ENCODE measurements around the gene PHF8. TPM values are rescaled to one million over a fixed set of nuclear protein-coding genes. Genes with fewer than 3 reads are reported as not detected.

Gene PHF8
- total RNA-seq, 5 donors from 2014 or later (not counting 1 experiment from before 2014, with no cell fraction given): 52.3 to 68.1 (median 63.7) TPM

DNA sequence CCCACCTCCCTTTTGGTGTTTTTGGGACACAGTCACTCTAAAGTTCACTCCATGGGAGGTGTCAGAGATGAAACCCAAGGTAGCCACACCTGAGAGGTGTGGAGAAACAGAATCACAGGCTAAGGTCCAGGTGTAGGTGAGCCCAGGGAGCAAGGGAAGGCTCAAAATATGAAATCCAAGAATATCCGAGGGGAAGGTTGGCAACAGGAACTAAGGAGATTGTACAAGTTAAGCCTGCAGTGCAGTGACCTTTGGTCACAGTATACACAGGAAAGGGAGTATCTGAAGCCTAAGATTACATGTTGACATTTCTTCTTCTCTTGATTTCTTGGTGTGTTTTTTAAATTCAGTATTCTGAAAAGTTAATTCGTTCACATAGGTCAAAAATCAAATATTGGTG is 46.5 kb downstream of the PHF8 start:
- no peaks in the 10 kb centered on the region for H3K9me3 Mint-ChIP-seq
- H3K36me3 Mint-ChIP-seq: peaks cover 54% of the 10 kb centered on the region
- Histone ChIP-seq H3K4me3 (ENCODE audit: control insufficient read depth in 1 of 2, extremely low read depth in 1 of 2, low read length in 1 of 2) (no peak overlapping the region), H3K9me3 (no peaks in the 10 kb centered on the region), H3K4me1 (ENCODE audit: control insufficient read depth in 1 of 2, extremely low read depth in 1 of 2, insufficient read depth in 2 of 2, low read length in 2 of 2) (no peaks in the 10 kb centered on the region), H3K36me3 (ENCODE audit: control insufficient read depth in 2 of 2, extremely low read depth in 1 of 2, insufficient read depth in 1 of 2, low read length in 1 of 2) (peaks cover 0 to 68% of the 10 kb centered on the region in 2 donors), H3K27ac (ENCODE audit: low read length) (no peak overlapping the region), H3K27me3 (replicated peaks in 1 of 2; ENCODE audit: control insufficient read depth in 2 of 2, extremely low read depth in 1 of 2, insufficient read depth in 2 of 2, low read length in 1 of 2) (no peaks in the 10 kb centered on the region)
- no peak for DNase-seq
- CTCF ChIA-PET: no interaction called here
- H3K27me3 Mint-ChIP-seq: peaks cover 0 to 23% of the 10 kb centered on the region in 2 donors
- POLR2A ChIA-PET: no interaction called here
- ATAC-seq (replicated peaks in 1 of 4): no peak
- H3K4me3 Mint-ChIP-seq: no peak overlapping the region
- H3K4me1 Mint-ChIP-seq: no peaks in the 10 kb centered on the region
- 100% methylated on average over 1 of the region's 2 CpGs for WGBS (ENCODE audit: insufficient coverage)
- H3K27ac Mint-ChIP-seq: no peak overlapping the region

DNA sequence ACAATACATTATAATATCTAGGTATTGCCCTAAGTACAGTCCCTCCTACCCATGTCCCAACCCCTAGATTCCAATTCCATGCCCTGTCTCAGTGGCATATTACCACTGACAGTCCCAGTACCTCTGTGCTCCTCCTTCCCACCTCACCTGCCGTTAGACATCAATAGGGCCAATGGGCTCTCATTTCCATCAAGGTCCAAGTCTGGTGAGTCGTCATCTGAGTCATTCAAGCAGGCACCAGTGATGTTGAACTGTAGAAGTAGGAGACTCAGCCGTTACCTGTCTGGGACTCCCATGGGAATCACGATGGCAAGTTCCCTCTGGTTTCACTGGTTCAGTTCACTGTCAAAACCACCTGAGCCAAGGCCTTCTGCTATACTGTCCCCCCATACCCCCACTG is 51.7 kb downstream of the PHF8 start:
- Mint-ChIP-seq H3K36me3 (peaks cover 45% of the 10 kb centered on the region), H3K4me3 (no peak overlapping the region), H3K27ac (no peak overlapping the region), H3K9me3 (no peaks in the 10 kb centered on the region), H3K4me1 (no peaks in the 10 kb centered on the region), H3K27me3 (peaks cover 0 to 9% of the 10 kb centered on the region in 2 donors)
- Histone ChIP-seq H3K4me3 (ENCODE audit: control insufficient read depth in 1 of 2, extremely low read depth in 1 of 2, low read length in 1 of 2) (no peak overlapping the region), H3K27ac (ENCODE audit: low read length) (no peak overlapping the region), H3K9me3 (no peaks in the 10 kb centered on the region), H3K36me3 (ENCODE audit: control insufficient read depth in 2 of 2, extremely low read depth in 1 of 2, insufficient read depth in 1 of 2, low read length in 1 of 2) (peaks cover 0 to 46% of the 10 kb centered on the region in 2 donors), H3K4me1 (ENCODE audit: control insufficient read depth in 1 of 2, extremely low read depth in 1 of 2, insufficient read depth in 2 of 2, low read length in 2 of 2) (no peaks in the 10 kb centered on the region), H3K27me3 (replicated peaks in 1 of 2; ENCODE audit: control insufficient read depth in 2 of 2, extremely low read depth in 1 of 2, insufficient read depth in 2 of 2, low read length in 1 of 2) (no peaks in the 10 kb centered on the region)
- WGBS (ENCODE audit: insufficient coverage): no CpG with 5 or more reads among the region's 4 CpGs
- ATAC-seq (replicated peaks in 1 of 4) (no peak), DNase-seq (no peak)
- ChIA-PET CTCF (no interaction called here), POLR2A (no interaction called here)

DNA sequence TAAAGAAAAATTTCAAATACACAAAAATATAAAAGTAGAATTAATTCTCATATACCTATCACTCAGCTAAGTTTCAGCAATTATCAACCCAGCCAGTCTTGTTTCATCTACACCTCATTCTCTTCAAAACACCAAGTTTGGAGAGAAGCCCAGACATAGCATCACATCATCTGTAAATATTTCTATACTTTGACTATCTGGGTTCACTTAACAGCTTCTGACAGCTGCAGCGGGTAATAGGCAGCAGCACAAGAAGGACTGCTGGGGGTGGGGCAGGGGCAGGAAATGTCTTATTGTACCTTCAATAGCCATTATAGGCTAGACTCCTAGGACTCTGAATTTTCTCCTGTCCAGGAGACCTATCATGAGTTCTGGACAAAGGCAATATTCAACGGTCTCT is 54.1 kb downstream of the PHF8 start:
- H3K4me1 Mint-ChIP-seq: no peaks in the 10 kb centered on the region
- CTCF ChIA-PET: no interaction called here
- Histone ChIP-seq H3K27ac (ENCODE audit: low read length) (no peak overlapping the region), H3K36me3 (ENCODE audit: control insufficient read depth in 2 of 2, extremely low read depth in 1 of 2, insufficient read depth in 1 of 2, low read length in 1 of 2) (peaks cover 0 to 45% of the 10 kb centered on the region in 2 donors), H3K4me3 (ENCODE audit: control insufficient read depth in 1 of 2, extremely low read depth in 1 of 2, low read length in 1 of 2) (no peak overlapping the region), H3K9me3 (no peaks in the 10 kb centered on the region), H3K27me3 (replicated peaks in 1 of 2; ENCODE audit: control insufficient read depth in 2 of 2, extremely low read depth in 1 of 2, insufficient read depth in 2 of 2, low read length in 1 of 2) (no peaks in the 10 kb centered on the region), H3K4me1 (ENCODE audit: control insufficient read depth in 1 of 2, extremely low read depth in 1 of 2, insufficient read depth in 2 of 2, low read length in 2 of 2) (no peaks in the 10 kb centered on the region)
- DNase-seq (no peak), ATAC-seq (replicated peaks in 1 of 4) (no peak)
- 100% methylated on average over 1 of the region's 2 CpGs for WGBS (ENCODE audit: insufficient coverage)
- no peaks in the 10 kb centered on the region for H3K9me3 Mint-ChIP-seq
- H3K27ac Mint-ChIP-seq: no peak overlapping the region
- H3K4me3 Mint-ChIP-seq: no peak overlapping the region
- peaks cover 0 to 3% of the 10 kb centered on the region in 2 donors for H3K27me3 Mint-ChIP-seq
- peaks cover 46% of the 10 kb centered on the region for H3K36me3 Mint-ChIP-seq
- POLR2A ChIA-PET: no interaction called here

DNA sequence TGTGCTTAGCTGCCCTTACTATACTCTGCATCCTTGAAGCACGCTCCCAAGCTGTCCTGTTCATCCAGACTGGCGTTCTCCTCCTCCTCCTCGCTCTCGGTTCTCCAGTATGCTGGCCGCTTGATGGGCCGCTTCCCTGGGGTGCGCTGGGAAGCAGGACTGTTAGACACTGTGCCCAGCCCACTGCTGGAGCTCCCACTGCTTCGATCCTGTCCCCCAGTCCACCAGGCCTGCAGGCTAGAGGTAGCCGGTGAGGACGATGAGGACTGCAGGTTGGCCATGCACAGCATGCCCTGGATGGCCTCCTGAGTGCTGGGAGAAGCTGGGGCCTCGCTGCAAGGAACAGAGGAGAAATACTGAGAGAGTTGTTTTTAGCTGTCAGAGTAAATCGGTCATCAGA is 59.4 kb downstream of the PHF8 start:
- Histone ChIP-seq H3K27me3 (replicated peaks in 1 of 2; ENCODE audit: control insufficient read depth in 2 of 2, extremely low read depth in 1 of 2, insufficient read depth in 2 of 2, low read length in 1 of 2) (no peaks in the 10 kb centered on the region), H3K4me1 (ENCODE audit: control insufficient read depth in 1 of 2, extremely low read depth in 1 of 2, insufficient read depth in 2 of 2, low read length in 2 of 2) (no peaks in the 10 kb centered on the region), H3K4me3 (ENCODE audit: control insufficient read depth in 1 of 2, extremely low read depth in 1 of 2, low read length in 1 of 2) (no peak overlapping the region), H3K9me3 (no peaks in the 10 kb centered on the region), H3K27ac (ENCODE audit: low read length) (no peak overlapping the region), H3K36me3 (ENCODE audit: control insufficient read depth in 2 of 2, extremely low read depth in 1 of 2, insufficient read depth in 1 of 2, low read length in 1 of 2) (peaks cover 0 to 32% of the 10 kb centered on the region in 2 donors)
- Mint-ChIP-seq H3K4me1 (no peaks in the 10 kb centered on the region), H3K27me3 (peaks cover 0 to 3% of the 10 kb centered on the region in 2 donors), H3K36me3 (peaks cover 46% of the 10 kb centered on the region), H3K9me3 (no peaks in the 10 kb centered on the region), H3K4me3 (no peak overlapping the region), H3K27ac (no peak overlapping the region)
- DNase-seq: no peak
- ATAC-seq (replicated peaks in 1 of 4): no peak
- CTCF ChIA-PET: no interaction called here
- POLR2A ChIA-PET: no interaction called here
- 92% methylated on average over 2 of the region's 12 CpGs for WGBS (ENCODE audit: insufficient coverage)

DNA sequence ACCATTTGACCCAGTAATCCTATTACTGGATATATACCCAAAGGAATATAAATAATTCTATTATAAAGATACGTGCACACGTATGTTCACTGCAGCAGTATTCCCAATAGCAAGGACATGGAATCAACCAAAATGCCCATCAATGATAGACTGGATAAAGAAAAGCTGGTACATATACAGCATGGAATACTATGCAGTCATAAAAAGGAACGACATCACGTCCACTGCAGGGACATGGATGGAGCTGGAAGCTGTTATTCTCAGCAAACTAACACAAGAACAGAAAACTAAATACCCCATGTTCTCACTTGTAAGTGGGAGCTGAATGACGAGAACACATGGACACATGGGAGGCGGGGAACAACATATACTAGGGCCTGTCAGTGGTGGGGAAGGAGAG is 69.7 kb downstream of the PHF8 start:
- H3K27ac Mint-ChIP-seq: no peak overlapping the region
- peaks cover 0 to 10% (median 6%) of the 10 kb centered on the region in 3 donors for H3K4me1 Mint-ChIP-seq
- H3K36me3 ChIP-seq (ENCODE audit: control insufficient read depth in 2 of 2, extremely low read depth in 1 of 2, insufficient read depth in 1 of 2, low read length in 1 of 2): peaks cover 0 to 7% of the 10 kb centered on the region in 2 donors
- DNase-seq (no peak), ATAC-seq (replicated peaks in 1 of 4) (no peak)
- H3K4me3 Mint-ChIP-seq: no peak overlapping the region
- peaks cover 60% of the 10 kb centered on the region for H3K36me3 Mint-ChIP-seq
- no peaks in the 10 kb centered on the region for H3K27me3 Mint-ChIP-seq
- H3K4me3 ChIP-seq (ENCODE audit: control insufficient read depth in 1 of 2, extremely low read depth in 1 of 2, low read length in 1 of 2): no peak overlapping the region
- POLR2A ChIA-PET: no interaction called here
- H3K9me3 ChIP-seq: no peaks in the 10 kb centered on the region
- peaks cover 0 to 5% (median 0%) of the 10 kb centered on the region in 3 donors for H3K9me3 Mint-ChIP-seq
- CTCF ChIA-PET: no interaction called here
- no peak overlapping the region for H3K27ac ChIP-seq (ENCODE audit: low read length)
- no peaks in the 10 kb centered on the region for H3K4me1 ChIP-seq (ENCODE audit: control insufficient read depth in 1 of 2, extremely low read depth in 1 of 2, insufficient read depth in 2 of 2, low read length in 2 of 2)
- no CpG with 5 or more reads among the region's 6 CpGs for WGBS (ENCODE audit: insufficient coverage)
- no peaks in the 10 kb centered on the region for H3K27me3 ChIP-seq (replicated peaks in 1 of 2; ENCODE audit: control insufficient read depth in 2 of 2, extremely low read depth in 1 of 2, insufficient read depth in 2 of 2, low read length in 1 of 2)

DNA sequence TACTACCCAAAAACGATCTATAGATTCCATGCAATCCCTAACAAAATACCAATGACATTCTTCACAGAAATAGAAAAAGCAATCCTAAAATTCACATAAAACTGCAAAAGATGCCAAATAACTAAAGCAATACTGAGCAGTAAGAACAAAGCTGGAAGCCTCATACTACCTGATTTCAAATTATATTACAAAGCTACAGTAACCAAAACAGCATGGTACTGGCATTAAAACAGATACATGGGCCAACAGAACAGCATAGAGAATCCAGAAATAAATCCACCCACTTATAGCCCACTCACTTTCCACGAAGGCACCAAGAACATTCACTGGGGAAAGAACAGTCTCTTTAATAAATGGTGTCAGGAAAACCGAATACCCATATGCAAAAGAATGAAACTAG is 74.7 kb downstream of the PHF8 start:
- DNase-seq (no peak), ATAC-seq (replicated peaks in 1 of 4) (no peak)
- Histone ChIP-seq H3K27ac (ENCODE audit: low read length) (no peak overlapping the region), H3K4me3 (ENCODE audit: control insufficient read depth in 1 of 2, extremely low read depth in 1 of 2, low read length in 1 of 2) (no peak overlapping the region), H3K27me3 (replicated peaks in 1 of 2; ENCODE audit: control insufficient read depth in 2 of 2, extremely low read depth in 1 of 2, insufficient read depth in 2 of 2, low read length in 1 of 2) (no peaks in the 10 kb centered on the region), H3K4me1 (ENCODE audit: control insufficient read depth in 1 of 2, extremely low read depth in 1 of 2, insufficient read depth in 2 of 2, low read length in 2 of 2) (no peaks in the 10 kb centered on the region), H3K36me3 (ENCODE audit: control insufficient read depth in 2 of 2, extremely low read depth in 1 of 2, insufficient read depth in 1 of 2, low read length in 1 of 2) (peaks cover 0 to 2% of the 10 kb centered on the region in 2 donors), H3K9me3 (no peaks in the 10 kb centered on the region)
- Mint-ChIP-seq H3K36me3 (peaks cover 61% of the 10 kb centered on the region), H3K4me3 (no peak overlapping the region), H3K27ac (no peak overlapping the region), H3K4me1 (peaks cover 0 to 10% (median 6%) of the 10 kb centered on the region in 3 donors), H3K9me3 (peaks cover 0 to 5% (median 4%) of the 10 kb centered on the region in 3 donors), H3K27me3 (peaks cover 0 to 4% of the 10 kb centered on the region in 2 donors)
- POLR2A ChIA-PET: no interaction called here
- WGBS (ENCODE audit: insufficient coverage): 100% methylated on average over 1 of the region's 3 CpGs
- CTCF ChIA-PET: no interaction called here

DNA sequence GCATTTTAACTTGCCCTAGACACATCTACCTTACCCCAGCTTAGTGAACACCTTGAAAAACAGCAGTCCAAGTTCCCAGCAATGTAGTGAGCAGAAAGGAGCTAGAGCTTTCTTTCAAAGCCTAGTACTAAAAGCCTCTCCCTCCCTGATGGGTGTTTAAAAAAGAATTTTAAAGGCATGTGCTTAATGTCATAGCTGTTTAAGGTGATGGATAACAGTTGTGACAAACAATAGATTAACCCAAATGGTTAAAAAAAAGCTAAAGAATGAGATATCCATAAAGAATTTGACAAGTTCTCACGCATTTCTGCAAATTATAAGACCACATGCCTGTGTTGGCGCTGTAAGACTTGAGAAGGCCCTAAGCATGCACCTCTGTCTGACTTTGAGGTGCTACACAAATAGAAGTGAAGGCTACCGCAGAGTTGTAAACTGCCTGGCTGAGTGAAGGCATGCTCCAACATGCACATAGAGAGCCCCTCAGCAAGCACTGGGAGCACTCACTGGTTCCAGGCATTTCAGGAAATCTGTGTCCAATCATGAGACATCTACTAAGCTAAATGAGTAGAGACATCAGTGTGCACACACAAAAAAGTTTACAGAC is 94.0 kb downstream of the PHF8 start:
- Histone ChIP-seq H3K4me3 (ENCODE audit: control insufficient read depth in 1 of 2, extremely low read depth in 1 of 2, low read length in 1 of 2) (no peak overlapping the region), H3K27me3 (replicated peaks in 1 of 2; ENCODE audit: control insufficient read depth in 2 of 2, extremely low read depth in 1 of 2, insufficient read depth in 2 of 2, low read length in 1 of 2) (no peaks in the 10 kb centered on the region), H3K4me1 (ENCODE audit: control insufficient read depth in 1 of 2, extremely low read depth in 1 of 2, insufficient read depth in 2 of 2, low read length in 2 of 2) (no peaks in the 10 kb centered on the region), H3K36me3 (ENCODE audit: control insufficient read depth in 2 of 2, extremely low read depth in 1 of 2, insufficient read depth in 1 of 2, low read length in 1 of 2) (peaks cover 0 to 6% of the 10 kb centered on the region in 2 donors), H3K9me3 (no peaks in the 10 kb centered on the region), H3K27ac (ENCODE audit: low read length) (no peak overlapping the region)
- H3K27me3 Mint-ChIP-seq: peaks cover 0 to 4% of the 10 kb centered on the region in 2 donors
- H3K27ac Mint-ChIP-seq: no peak overlapping the region
- H3K4me3 Mint-ChIP-seq: no peak overlapping the region
- H3K36me3 Mint-ChIP-seq: peaks cover 33% of the 10 kb centered on the region
- no peaks in the 10 kb centered on the region for H3K4me1 Mint-ChIP-seq
- ChIA-PET CTCF (no interaction called here), POLR2A (no interaction called here)
- ATAC-seq (replicated peaks in 1 of 4): no peak
- H3K9me3 Mint-ChIP-seq: no peaks in the 10 kb centered on the region
- DNase-seq: no peak
- WGBS (ENCODE audit: insufficient coverage): 100% methylated on average over 2 of the region's 3 CpGs

All from T-cell (primary cell).